ENCODE data around the gene CKAP2L.

Gene CKAP2L

DNA sequence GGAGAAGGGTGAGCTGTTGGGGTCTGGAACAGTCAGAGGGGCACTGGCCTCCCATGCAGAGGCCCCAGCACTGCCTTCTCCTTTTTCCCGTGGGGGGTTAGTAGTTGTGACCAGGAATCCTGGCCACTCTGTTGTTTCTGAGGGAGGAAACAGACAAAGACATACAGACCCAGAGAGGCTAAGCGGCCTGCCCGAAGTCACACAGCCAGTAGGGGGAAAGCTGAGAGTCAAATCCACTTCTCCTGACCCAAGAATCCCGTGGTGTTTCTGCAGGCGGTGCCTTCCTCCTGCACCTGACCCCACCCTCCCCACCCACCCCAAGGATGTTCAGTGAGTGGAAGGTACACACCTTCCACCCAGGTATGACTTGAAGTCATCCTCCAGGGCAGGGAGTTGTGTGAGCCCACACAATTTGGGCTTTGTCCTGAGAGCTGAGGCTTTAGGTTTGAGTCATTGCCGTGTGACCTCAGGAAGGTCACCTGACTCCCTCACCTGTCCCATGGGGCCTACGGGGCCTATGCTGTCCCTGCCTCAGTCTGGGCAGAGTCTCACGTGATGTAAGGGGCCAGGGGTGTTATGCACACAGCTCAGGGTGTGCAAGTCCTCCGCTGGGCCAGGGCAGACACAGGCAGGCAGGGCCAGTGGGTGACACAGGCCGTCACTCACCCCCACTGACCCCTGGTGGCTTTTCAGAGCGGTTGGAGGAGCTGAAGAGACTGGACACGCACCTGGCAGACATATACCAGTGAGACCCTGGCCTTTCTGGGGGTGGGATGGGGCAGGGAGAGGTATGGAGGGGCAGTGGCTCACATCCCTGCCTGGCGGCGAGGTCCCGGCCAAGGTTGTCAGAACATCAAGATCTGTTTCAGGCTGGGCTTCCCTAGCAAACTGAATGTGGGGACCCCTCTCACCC is 38.6 kb downstream of the CKAP2L start:
- no peak for TF ChIP-seq GLIS3 (CRISPR knock-in tag; IDR thresholded peaks at IDR 0.05)
- no peak for TF ChIP-seq RARB (CRISPR knock-in tag; IDR thresholded peaks at IDR 0.05)
- TF ChIP-seq CSDC2 (CRISPR knock-in tag; IDR thresholded peaks at IDR 0.05), result no peak
- TF ChIP-seq OSR1 (CRISPR knock-in tag; IDR thresholded peaks at IDR 0.05), result no peak
- TF ChIP-seq ESRRG (CRISPR knock-in tag; IDR thresholded peaks at IDR 0.05), result no peak
- no peak for TF ChIP-seq ZNF8 (CRISPR knock-in tag; IDR thresholded peaks at IDR 0.05)
- TF ChIP-seq POU6F1 (CRISPR knock-in tag; IDR thresholded peaks at IDR 0.05; ENCODE audit: borderline replicate concordance, low read depth), result no peak
- no peak for TF ChIP-seq ZNF70 (CRISPR knock-in tag; IDR thresholded peaks at IDR 0.05)
- no peak for TF ChIP-seq SNAI2 (CRISPR knock-in tag; IDR thresholded peaks at IDR 0.05)
- no peak for TF ChIP-seq ZFP3 (CRISPR knock-in tag; IDR thresholded peaks at IDR 0.05)
- TF ChIP-seq TCF4 (CRISPR knock-in tag; IDR thresholded peaks at IDR 0.05; ENCODE audit: borderline replicate concordance), result no peak
- no peak for TF ChIP-seq ARNTL (CRISPR knock-in tag; IDR thresholded peaks at IDR 0.05; ENCODE audit: borderline replicate concordance, low read depth)
- TF ChIP-seq CREB5 (CRISPR knock-in tag; IDR thresholded peaks at IDR 0.05; ENCODE audit: low read depth), result no peak
- TF ChIP-seq ZC3H10 (CRISPR knock-in tag; IDR thresholded peaks at IDR 0.05), result no peak
- TF ChIP-seq PPARA (CRISPR knock-in tag; IDR thresholded peaks at IDR 0.05; ENCODE audit: borderline replicate concordance), result no peak
- no peak for ATAC-seq

DNA sequence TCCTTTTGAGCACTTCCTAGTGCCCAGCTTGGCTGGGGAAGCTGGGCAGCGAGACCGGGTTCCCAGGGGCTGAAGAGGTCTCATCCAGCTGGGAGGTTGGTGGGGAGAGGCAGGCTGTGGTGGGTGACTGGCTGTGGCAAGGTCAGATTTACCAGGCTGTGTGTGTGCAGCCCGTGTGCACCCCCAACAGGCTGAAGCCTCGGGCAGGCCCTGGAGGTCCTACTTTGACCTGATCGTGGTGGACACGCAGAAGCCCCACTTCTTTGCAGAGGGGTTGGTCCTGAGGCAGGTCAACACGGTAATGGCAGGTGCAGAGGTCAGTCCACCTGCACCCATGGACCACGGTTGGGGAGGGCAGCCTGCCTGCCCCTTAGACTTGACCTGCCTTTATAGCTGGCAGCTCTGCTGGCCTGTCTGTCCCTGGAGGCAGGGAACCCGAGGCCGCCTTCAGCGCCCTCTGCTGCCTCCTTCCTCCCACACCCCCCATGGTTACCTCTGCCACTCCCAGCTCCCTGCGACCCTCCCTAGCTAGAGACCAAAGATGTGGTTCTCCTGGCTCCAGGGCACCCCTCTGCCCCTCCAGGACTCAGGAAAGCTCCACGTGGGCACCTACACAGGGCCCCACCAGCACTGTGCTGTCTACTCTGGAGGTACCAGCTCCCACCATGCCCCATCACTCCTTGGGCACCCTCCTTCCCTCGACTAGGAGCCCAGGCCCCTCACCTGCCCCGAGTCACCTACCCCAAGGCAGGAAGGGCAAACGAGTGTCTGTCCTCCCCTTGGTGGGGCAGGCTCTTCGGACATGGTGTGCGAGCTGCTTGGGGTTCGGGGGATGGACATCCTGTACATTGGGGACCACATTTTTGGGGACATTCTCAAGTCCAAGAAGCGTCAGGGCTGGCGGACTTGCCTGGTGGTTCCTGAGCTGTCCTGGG is 39.6 kb downstream of the CKAP2L start:
- TF ChIP-seq TCF4 (CRISPR knock-in tag; IDR thresholded peaks at IDR 0.05; ENCODE audit: borderline replicate concordance) (no peak), BACH2 (CRISPR knock-in tag; IDR thresholded peaks at IDR 0.05; ENCODE audit: borderline replicate concordance) (no peak), ARNTL (CRISPR knock-in tag; IDR thresholded peaks at IDR 0.05; ENCODE audit: borderline replicate concordance, low read depth) (no peak), ZNF8 (CRISPR knock-in tag; IDR thresholded peaks at IDR 0.05) (no peak), ZFP3 (CRISPR knock-in tag; IDR thresholded peaks at IDR 0.05) (no peak), ISL1 (CRISPR knock-in tag; IDR thresholded peaks at IDR 0.05) (no peak), GLIS3 (CRISPR knock-in tag; IDR thresholded peaks at IDR 0.05) (no peak), PATZ1 (CRISPR knock-in tag; IDR thresholded peaks at IDR 0.05; ENCODE audit: borderline replicate concordance) (no peak), ZC3H10 (CRISPR knock-in tag; IDR thresholded peaks at IDR 0.05) (no peak), ZNF565 (CRISPR knock-in tag; conservative IDR thresholded peaks at IDR 0.05; ENCODE audit: low read depth) (no peak)
- 0 out of 3 replicates have a peak, but pooled peaks have one; percentile 11 for ATAC-seq

- TF ChIP-seq TCF4 (CRISPR knock-in tag; IDR thresholded peaks at IDR 0.05; ENCODE audit: borderline replicate concordance) (no peak), ZFP30 (CRISPR knock-in tag; IDR thresholded peaks at IDR 0.05) (no peak), POU6F1 (CRISPR knock-in tag; IDR thresholded peaks at IDR 0.05; ENCODE audit: borderline replicate concordance, low read depth) (no peak), TOX (CRISPR knock-in tag; IDR thresholded peaks at IDR 0.05; ENCODE audit: borderline replicate concordance) (no peak), ZNF565 (CRISPR knock-in tag; conservative IDR thresholded peaks at IDR 0.05; ENCODE audit: low read depth) (no peak), CSDC2 (CRISPR knock-in tag; IDR thresholded peaks at IDR 0.05) (no peak), TSHZ2 (CRISPR knock-in tag; IDR thresholded peaks at IDR 0.05) (no peak), ZNF8 (CRISPR knock-in tag; IDR thresholded peaks at IDR 0.05) (no peak), GLIS3 (CRISPR knock-in tag; IDR thresholded peaks at IDR 0.05) (no peak), SNAI2 (CRISPR knock-in tag; IDR thresholded peaks at IDR 0.05) (no peak), OSR1 (CRISPR knock-in tag; IDR thresholded peaks at IDR 0.05) (no peak), PPARA (CRISPR knock-in tag; IDR thresholded peaks at IDR 0.05; ENCODE audit: borderline replicate concordance) (no peak)
- TF ChIP-seq, protein P1, sequence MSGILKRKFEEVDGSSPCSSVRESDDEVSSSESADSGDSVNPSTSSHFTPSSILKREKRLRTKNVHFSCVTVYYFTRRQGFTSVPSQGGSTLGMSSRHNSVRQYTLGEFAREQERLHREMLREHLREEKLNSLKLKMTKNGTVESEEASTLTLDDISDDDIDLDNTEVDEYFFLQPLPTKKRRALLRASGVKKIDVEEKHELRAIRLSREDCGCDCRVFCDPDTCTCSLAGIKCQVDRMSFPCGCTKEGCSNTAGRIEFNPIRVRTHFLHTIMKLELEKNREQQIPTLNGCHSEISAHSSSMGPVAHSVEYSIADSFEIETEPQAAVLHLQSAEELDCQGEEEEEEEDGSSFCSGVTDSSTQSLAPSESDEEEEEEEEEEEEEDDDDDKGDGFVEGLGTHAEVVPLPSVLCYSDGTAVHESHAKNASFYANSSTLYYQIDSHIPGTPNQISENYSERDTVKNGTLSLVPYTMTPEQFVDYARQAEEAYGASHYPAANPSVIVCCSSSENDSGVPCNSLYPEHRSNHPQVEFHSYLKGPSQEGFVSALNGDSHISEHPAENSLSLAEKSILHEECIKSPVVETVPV (CRISPR knock-in tag; IDR thresholded peaks at IDR 0.05), result no peak
- no peak for ATAC-seq
Observed at GRCh38 chr2:112723995-112724394, 40.4 kb downstream of the CKAP2L start.
